OCI-LY1 (cell line): ENCODE results near the gene AACS.

Experiments
- EZH2 ChIP-seq: fragments of 200-600 bp; sonication (generic), shearing (Covaris generic); IDR thresholded peaks from 2 replicates; pipeline ENCODE4 v1.8.0; 2017; ENCODE audit warnings: borderline replicate concordance, mixed run types, mild to moderate bottlenecking, antibody characterized with exemption, low read length, moderate library complexity, mixed read lengths
- TF ChIP-seq, protein P1 (sequence below): fragments of 200-600 bp; sonication (generic), shearing (Covaris generic); IDR thresholded peaks from 2 replicates; pipeline ENCODE4 v1.5.1; 2017; ENCODE audit warnings: mild to moderate bottlenecking, antibody characterized with exemption, low read length, moderate library complexity, mixed read lengths

DNA sequence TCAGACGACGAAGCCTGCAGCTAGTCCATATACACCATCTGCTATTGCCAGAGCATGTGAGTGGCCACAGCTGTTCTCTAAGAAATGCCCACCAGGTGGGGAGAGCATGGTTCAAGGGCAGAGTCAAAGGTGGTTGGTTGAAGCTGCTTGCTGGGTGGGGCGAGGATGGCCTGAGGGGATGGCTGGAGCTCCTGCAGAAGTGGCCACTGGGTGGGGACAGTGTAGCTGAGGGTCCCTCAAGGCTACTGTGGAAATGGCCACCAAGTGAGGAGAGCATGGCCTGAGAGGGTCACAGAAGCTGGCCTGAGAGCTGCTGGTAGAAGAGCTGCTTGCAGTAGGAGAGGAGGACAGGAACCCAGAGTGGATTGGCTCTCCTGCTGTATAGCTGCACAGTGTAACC lies 102.4 kb downstream of the AACS start:
- TF ChIP-seq, protein P1, sequence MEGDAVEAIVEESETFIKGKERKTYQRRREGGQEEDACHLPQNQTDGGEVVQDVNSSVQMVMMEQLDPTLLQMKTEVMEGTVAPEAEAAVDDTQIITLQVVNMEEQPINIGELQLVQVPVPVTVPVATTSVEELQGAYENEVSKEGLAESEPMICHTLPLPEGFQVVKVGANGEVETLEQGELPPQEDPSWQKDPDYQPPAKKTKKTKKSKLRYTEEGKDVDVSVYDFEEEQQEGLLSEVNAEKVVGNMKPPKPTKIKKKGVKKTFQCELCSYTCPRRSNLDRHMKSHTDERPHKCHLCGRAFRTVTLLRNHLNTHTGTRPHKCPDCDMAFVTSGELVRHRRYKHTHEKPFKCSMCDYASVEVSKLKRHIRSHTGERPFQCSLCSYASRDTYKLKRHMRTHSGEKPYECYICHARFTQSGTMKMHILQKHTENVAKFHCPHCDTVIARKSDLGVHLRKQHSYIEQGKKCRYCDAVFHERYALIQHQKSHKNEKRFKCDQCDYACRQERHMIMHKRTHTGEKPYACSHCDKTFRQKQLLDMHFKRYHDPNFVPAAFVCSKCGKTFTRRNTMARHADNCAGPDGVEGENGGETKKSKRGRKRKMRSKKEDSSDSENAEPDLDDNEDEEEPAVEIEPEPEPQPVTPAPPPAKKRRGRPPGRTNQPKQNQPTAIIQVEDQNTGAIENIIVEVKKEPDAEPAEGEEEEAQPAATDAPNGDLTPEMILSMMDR, result no peak
- no peak for TF ChIP-seq EZH2
